Ovary (tissue), 3 donors: Measurements from ENCODE around the gene OR6B3.

ENCODE experiments used
- CTCF ChIP-seq, 3 donors: fragments of 450-650 bp in 2 of 3; fragments of 200-600 bp in 1 of 3; IDR thresholded peaks; one replicate each; pipeline versions ENCODE4 v1.5.1 to v1.8.0; 2016 to 2022; ENCODE audit warnings: antibody characterized with exemption in 3 of 3, mild to moderate bottlenecking in 1 of 3
- EP300 ChIP-seq: sonication (generic); formaldehyde crosslinking; IDR thresholded peaks from one replicate; pipeline ENCODE4 v1.6.1; 2017; ENCODE audit warnings: antibody characterized with exemption
- POLR2A ChIP-seq: fragments of 450-650 bp; IDR thresholded peaks from one replicate; pipeline ENCODE4 v1.6.1; 2017; ENCODE audit warnings: antibody characterized with exemption, mild to moderate bottlenecking, moderate library complexity
- donor health status: DM: no; HTN: no; CAD: no.

DNA sequence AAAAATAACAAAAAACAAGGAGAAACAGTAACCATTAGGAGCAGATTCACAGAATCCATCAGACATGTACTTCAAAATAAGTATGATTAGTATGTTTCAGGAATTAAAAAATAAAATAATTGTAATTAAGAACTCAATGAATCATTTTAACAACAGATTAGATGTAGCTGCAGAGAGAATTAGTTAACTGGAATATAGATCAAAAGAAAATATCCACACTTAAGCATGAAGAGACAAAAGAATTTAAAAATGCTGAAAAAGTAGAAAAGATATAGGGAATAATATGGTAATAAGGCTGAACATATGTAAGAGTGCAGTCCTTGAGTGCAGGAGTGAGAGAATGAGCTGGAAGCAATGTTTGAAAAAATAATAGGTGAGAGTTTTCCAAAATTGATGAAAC, 24.1 kb upstream of the OR6B3 start:
- TF ChIP-seq CTCF (IDR thresholded peaks at IDR 0.05) (no peak), POLR2A (no peak), EP300 (no peak)
